NOMO-1 (cell line): Measurements from ENCODE around the gene TIAM2.
"Not testable (repeated sequence)": the region's sequence is repeated elsewhere in the genome, so short reads cannot be mapped to it uniquely, and the experiment has no call there.

Experiments
- DNase-seq, 2 experiments: peaks; one replicate each; lab custom pipeline; 2025; ENCODE audit not compliant: unreplicated experiment in 2 of 2; lab: John Stamatoyannopoulos, UW

The TIAM2 gene

GRCh38 chr6:155155787-155156447, 160.8 kb downstream of the TIAM2 start:
- no peak for DNase-seq

- no peak for DNase-seq
These were observed 162.0 kb downstream of the TIAM2 start for GRCh38 chr6:155157101-155157500.

DNA sequence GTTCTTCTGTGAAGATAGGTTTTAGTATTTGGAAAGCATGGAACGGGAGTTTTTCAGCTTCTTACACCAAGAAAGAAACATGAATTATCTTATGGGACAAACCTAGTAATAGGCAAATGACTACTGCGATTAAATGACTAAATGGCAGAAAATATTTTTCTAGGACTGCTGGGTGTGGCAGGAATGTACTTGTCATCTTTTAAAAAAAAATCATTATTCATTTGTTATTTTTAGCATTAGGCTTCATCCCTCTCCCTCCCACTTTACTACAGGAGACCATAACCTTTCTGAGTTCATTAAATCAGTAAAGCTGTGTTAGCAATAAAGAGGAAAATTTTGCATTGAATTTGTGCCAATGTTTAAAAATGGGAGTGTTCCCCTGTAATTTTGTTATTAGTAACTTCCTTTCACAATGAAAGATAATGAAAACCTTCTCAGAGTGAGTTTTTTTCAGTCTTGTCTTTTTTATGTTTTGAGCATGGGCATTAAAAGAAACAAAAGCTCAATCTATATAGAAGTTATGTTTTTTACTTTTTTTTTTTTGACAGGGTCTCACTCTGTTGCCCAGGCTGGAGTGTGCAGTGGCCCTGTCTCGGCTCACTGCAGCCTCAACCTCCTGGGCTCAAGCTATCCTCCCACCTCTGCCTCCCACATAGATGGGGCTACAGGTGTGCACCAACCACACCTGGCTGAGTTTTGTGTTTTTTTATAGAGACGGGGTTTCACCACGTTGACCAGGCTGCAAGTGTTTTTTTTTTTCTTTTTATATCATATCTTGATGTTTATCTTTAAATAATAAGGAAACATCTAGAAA, 163.1 kb downstream of the TIAM2 start:
- DNase-seq, result no peak

- DNase-seq, result no peak
These were observed 167.6 kb downstream of the TIAM2 start for GRCh38 chr6:155162682-155163081.

DNA sequence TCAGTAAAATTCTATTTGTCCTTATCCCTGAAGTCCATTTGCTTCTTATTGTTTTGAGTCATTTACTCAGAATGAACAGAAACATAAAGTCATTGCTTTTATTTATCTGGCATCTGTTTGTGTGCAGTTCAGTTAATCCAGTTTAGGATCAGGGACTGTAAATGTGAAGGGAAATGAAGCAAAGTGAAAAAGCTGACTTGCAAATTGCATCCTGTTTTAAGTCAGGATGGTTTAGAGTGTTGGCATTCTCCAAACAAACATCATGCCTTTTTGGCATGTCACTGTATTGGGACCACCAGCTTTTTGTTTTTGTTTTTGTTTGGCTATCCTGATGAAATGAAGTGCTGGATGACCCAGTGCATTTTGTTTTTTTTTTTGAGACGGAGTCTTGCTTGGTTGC, 168.5 kb downstream of the TIAM2 start:
- no peak for DNase-seq

GRCh38 chr6:155165029-155165710, 170.1 kb downstream of the TIAM2 start:
- no peak for DNase-seq

- DNase-seq, result no peak
These were observed 175.4 kb downstream of the TIAM2 start for GRCh38 chr6:155170519-155170918.

GRCh38 chr6:155171109-155171746, 176.1 kb downstream of the TIAM2 start:
- DNase-seq, result peak in 1 of 2 experiments; percentile 51

- DNase-seq, result no peak
These were observed 176.8 kb downstream of the TIAM2 start for GRCh38 chr6:155171747-155172449.

GRCh38 chr6:155173488-155173887, 178.4 kb downstream of the TIAM2 start:
- DNase-seq, result no peak

GRCh38 chr6:155174576-155175211, 179.6 kb downstream of the TIAM2 start:
- DNase-seq, result peak; percentile 74 to 77

- peak in 1 of 2 experiments; percentile 64 for DNase-seq
These were observed 182.3 kb downstream of the TIAM2 start for GRCh38 chr6:155177363-155177961.

DNA sequence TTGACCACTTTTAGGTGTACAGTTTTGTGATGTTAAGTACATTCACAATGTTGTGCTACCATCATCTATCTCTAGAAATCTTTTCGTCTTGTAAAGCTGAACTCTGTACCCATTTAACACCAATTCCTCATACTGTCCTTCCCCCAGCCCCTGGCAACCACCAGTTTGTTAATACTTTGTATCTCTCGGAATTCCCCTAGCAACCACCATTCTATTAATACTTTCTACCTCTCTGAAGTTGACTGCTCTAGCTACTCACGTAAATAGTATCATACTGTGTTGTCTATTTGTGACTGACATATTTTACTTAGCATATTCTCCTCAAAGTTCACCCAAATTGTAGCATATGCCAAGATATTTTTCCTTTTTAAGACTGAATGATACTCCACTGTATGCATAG, 186.4 kb downstream of the TIAM2 start:
- no peak for DNase-seq

DNA sequence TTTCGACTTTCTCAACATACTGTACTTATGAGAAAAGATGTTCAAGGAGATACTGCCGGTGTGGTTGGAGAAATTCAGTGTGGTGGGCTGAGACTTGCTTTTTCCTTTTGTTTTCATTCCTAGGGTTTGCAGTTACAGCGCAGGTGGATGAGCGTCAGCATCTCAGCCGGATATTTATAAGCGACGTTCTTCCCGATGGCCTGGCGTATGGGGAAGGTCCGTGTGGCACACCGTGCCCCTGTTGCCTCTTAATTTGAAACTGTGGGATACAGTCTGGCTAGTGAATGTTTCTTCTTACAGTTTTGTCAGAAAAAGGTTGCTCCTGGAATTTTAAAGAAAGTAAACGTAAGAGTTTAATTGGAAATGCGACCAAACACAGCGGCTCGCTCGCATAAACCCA, 187.0 kb downstream of the TIAM2 start:
- DNase-seq, result no peak

DNA sequence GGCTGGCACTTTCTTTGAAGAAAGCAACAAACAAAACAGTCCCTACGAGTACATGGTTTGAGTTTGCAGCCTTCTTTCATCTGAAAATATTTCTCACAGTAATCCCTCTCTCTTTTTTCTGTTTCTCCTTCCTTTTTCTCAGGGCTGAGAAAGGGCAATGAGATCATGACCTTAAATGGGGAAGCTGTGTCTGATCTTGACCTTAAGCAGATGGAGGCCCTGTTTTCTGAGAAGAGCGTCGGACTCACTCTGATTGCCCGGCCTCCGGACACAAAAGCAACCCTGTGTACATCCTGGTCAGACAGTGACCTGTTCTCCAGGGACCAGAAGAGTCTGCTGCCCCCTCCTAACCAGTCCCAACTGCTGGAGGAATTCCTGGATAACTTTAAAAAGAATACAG, 188.0 kb downstream of the TIAM2 start:
- DNase-seq, result peak in 1 of 2 experiments; percentile 26

DNA sequence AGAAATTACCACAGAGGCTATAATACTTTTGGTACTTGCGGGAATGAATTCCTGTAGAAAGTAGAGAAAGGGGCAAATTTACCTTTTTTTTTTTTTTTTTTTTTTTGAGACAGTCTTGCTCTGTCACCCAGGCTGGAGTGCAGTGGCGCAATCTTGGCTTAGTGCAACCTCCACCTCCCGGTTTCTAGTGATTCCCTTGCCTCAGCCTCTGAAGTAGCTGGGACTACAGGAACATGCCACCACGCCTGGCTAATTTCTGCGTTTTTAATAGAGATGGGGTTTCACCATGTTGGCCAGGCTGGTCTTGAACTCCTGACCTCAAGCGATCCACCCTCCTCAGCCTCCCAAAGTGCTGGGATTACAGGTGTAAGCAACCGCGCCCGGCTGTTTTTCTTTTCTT, 189.9 kb downstream of the TIAM2 start:
- not testable (repeated sequence) for DNase-seq

- DNase-seq, result no peak
These were observed 190.4 kb downstream of the TIAM2 start for GRCh38 chr6:155185544-155185943.

- no peak for DNase-seq
These were observed 191.0 kb downstream of the TIAM2 start for GRCh38 chr6:155186052-155186658.

- DNase-seq, result no peak
These were observed 192.0 kb downstream of the TIAM2 start for GRCh38 chr6:155187106-155187505.
